ENCODE measurements around the gene RIPOR3. TPM values are rescaled to one million over a fixed set of nuclear protein-coding genes. Genes with fewer than 3 reads are reported as not detected.

Gene RIPOR3
- total RNA-seq, 1 experiment from 2014 or later = 0.46 TPM

GRCh38 chr20:50728981-50729874, 37.9 kb upstream of the RIPOR3 start:
- Histone ChIP-seq H3K56ac (ENCODE audit: insufficient read length, low read depth, low read length) (no peak overlapping the region), H2AFZ (ENCODE audit: low read length) (no peak overlapping the region), H3T11ph (ENCODE audit: low read length) (no peak overlapping the region), H4K20me1 (ENCODE audit: control insufficient read depth, insufficient read depth, insufficient read length) (no peaks in the 10 kb centered on the region), H3K23ac (ENCODE audit: insufficient read length, low read depth, low read length) (no peak overlapping the region), H3K27me3 (ENCODE audit: insufficient read depth, low read length) (no peaks in the 10 kb centered on the region), H3K79me2 (ENCODE audit: insufficient read depth, low read length) (peaks cover 9% of the 10 kb centered on the region; the same call in 1 of the 2 replicates), H4K91ac (ENCODE audit: insufficient read length, low read depth, low read length) (no peak overlapping the region), H3K14ac (ENCODE audit: insufficient read depth, low read length) (no peak overlapping the region), H3K9ac (ENCODE audit: extremely low read depth, insufficient read length, low read length) (no peak overlapping the region), H2BK15ac (ENCODE audit: low read depth, low read length) (no peak overlapping the region), H2BK12ac (ENCODE audit: insufficient read length, low read depth, low read length) (no peak overlapping the region), H4K5ac (ENCODE audit: insufficient read length, low read depth, low read length) (no peak overlapping the region), H4K8ac (replicated peaks; ENCODE audit: insufficient read length, low read depth, low read length) (no peak overlapping the region), H3K27ac (ENCODE audit: insufficient read length, low read depth, low read length) (no peak overlapping the region), H2BK20ac (ENCODE audit: low read depth, low read length, poor library complexity, severe bottlenecking) (no peak overlapping the region), H2BK120ac (ENCODE audit: low read depth, low read length, poor library complexity, severe bottlenecking) (no peak overlapping the region), H3K4me2 (ENCODE audit: insufficient read depth, insufficient read length, low read length) (no peak overlapping the region), H3K4me1 (ENCODE audit: insufficient read depth, low read length) (peaks cover 5% of the 10 kb centered on the region), H2BK5ac (ENCODE audit: insufficient read length, low read length) (no peak overlapping the region), H3K23me2 (ENCODE audit: insufficient read length, low read depth, low read length, poor library complexity, severe bottlenecking) (peaks cover 4% of the 10 kb centered on the region), H3K4ac (ENCODE audit: low read depth, low read length) (no peak overlapping the region), H2AK5ac (ENCODE audit: insufficient read length, low read length) (no peak overlapping the region), H3K79me1 (ENCODE audit: insufficient read depth, low read depth, low read length, poor library complexity, severe bottlenecking) (no peaks in the 10 kb centered on the region), H3K18ac (ENCODE audit: insufficient read length, low read depth, low read length) (no peak overlapping the region), H3K9me3 (ENCODE audit: control insufficient read depth, low read depth, low read length) (no peaks in the 10 kb centered on the region)
- Mint-ChIP-seq H3K27ac (peak overlapping the region in 1 of 3 experiments; percentile 90; a peak in 2 of 7 replicates), H3K36me3 (ENCODE audit: insufficient read depth in 1 of 3, low read depth in 3 of 3) (peaks cover 0 to 6% (median 2%) of the 10 kb centered on the region in 3 experiments; a peak in 3 of 7 replicates), H3K4me3 (peak overlapping the region in 1 of 2 experiments; percentile 93; a peak in 3 of 5 replicates), H3K4me1 (peaks cover 28 to 29% of the 10 kb centered on the region in 2 experiments), H3K27me3 (ENCODE audit: low read depth) (no peaks in the 10 kb centered on the region; the same call in 1 of the 2 replicates), H3K9me3 (no peaks in the 10 kb centered on the region; a peak in 1 of 5 replicates)
- 100% methylated on average over 2 of the region's 11 CpGs for WGBS (ENCODE audit: extremely low coverage, insufficient read length, low lambda C conversion rate)
- peak; percentile 31 for DNase-seq
- TF ChIP-seq CTCF (conservative IDR thresholded peaks at IDR 0.05) = no peak
